ENCODE data around the gene CFH.

GRCh38 chr1:196684476-196684875, 32.6 kb downstream of the CFH start:
- TF ChIP-seq CTCF (IDR thresholded peaks at IDR 0.05) (no peak), ZFX (IDR thresholded peaks at IDR 0.05; ENCODE audit: borderline replicate concordance) (no peak)
